Neural progenitor cell (in vitro differentiated cells): Measurements from ENCODE around the gene SDC4.

Source experiments
- EZH2 ChIP-seq: fragments of 200-600 bp; sonication (generic); IDR thresholded peaks from 2 replicates; pipeline ENCODE4 v1.6.1; 2017; ENCODE audit warnings: antibody characterized with exemption, mild to moderate bottlenecking, moderate library complexity
- EZH2phosphoT487 ChIP-seq: fragments of 200-600 bp; sonication (generic); IDR thresholded peaks from 2 replicates; pipeline ENCODE4 v1.6.1; 2017; ENCODE audit warnings: antibody characterized with exemption
- TF ChIP-seq, protein P1 (sequence below): fragments of 200-600 bp; sonication (generic); IDR thresholded peaks from 2 replicates; pipeline ENCODE4 v1.5.1; 2017; ENCODE audit warnings: antibody characterized with exemption, mild to moderate bottlenecking

DNA sequence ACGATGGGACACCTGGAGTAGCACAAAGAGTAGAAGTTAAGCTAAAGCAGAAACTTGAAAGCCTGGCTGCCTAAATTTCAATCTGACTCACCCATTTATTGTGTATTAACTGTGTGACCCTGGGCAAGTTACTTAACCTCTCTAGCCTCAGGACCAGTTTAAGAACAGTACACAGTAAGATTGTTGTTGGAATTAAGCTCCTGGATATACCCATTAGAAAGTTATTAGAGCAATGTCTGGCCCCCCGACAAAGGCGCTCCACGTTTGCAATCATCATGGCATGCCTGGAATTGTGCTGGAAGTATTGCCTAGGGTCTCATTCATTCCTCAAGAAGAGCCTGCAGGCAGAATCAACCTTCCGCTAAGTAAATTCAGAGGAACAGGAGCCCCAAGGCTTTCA lies 1.4 kb downstream of the SDC4 start:
- TF ChIP-seq, protein P1, sequence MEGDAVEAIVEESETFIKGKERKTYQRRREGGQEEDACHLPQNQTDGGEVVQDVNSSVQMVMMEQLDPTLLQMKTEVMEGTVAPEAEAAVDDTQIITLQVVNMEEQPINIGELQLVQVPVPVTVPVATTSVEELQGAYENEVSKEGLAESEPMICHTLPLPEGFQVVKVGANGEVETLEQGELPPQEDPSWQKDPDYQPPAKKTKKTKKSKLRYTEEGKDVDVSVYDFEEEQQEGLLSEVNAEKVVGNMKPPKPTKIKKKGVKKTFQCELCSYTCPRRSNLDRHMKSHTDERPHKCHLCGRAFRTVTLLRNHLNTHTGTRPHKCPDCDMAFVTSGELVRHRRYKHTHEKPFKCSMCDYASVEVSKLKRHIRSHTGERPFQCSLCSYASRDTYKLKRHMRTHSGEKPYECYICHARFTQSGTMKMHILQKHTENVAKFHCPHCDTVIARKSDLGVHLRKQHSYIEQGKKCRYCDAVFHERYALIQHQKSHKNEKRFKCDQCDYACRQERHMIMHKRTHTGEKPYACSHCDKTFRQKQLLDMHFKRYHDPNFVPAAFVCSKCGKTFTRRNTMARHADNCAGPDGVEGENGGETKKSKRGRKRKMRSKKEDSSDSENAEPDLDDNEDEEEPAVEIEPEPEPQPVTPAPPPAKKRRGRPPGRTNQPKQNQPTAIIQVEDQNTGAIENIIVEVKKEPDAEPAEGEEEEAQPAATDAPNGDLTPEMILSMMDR: no peak
- TF ChIP-seq EZH2 (no peak), EZH2phosphoT487 (no peak)
